GM12873 (cell line): ENCODE measurements around the gene FBXW9.
A peak's percentile ranks its signal among the peaks of the same experiment; 100 is the strongest.

Experiments
- CTCF ChIP-seq: IDR thresholded peaks from 2 replicates; pipeline ENCODE4 v1.5.1; 2012; ENCODE audit warnings: low read depth, mild to moderate bottlenecking, moderate library complexity, low read length, control low read depth; ENCODE audit not compliant: insufficient read depth; ENCODE audit errors: missing control alignments

Gene FBXW9

GRCh38 chr19:12685831-12686230 is 10.6 kb downstream of the FBXW9 start:
- TF ChIP-seq CTCF = no peak

GRCh38 chr19:12681074-12681987 is 15.1 kb downstream of the FBXW9 start, which contains the start of gene DHPS:
Gene DHPS (minus strand): TSS chr19:12681880. CDS start chr19:12681766, 114 bp downstream.
- peak; percentile 12 for TF ChIP-seq CTCF

- TF ChIP-seq CTCF = no peak
Measured at GRCh38 chr19:12680034-12680433, 16.4 kb downstream of the FBXW9 start.

GRCh38 chr19:12676928-12677327 is 19.5 kb downstream of the FBXW9 start:
- TF ChIP-seq CTCF = no peak

- TF ChIP-seq CTCF = peak; percentile 97
Measured at GRCh38 chr19:12676384-12676792, 20.0 kb downstream of the FBXW9 start.

GRCh38 chr19:12675940-12676339 is 20.5 kb downstream of the FBXW9 start:
- no peak for TF ChIP-seq CTCF

- TF ChIP-seq CTCF = no peak
Measured at GRCh38 chr19:12675399-12675798, 21.0 kb downstream of the FBXW9 start.
